PC-9 (cell line): Measurements from ENCODE around the gene CFAP77. TPM values are rescaled to one million over a fixed set of nuclear protein-coding genes. Genes with fewer than 3 reads are reported as not detected.

ENCODE experiments used
- BruUV-seq: library from RNA; stranded (reverse); fragments of 400-500 nt; replicated peaks from 2 replicates; lab custom pipeline; 2021; lab: Mats Ljungman, UMichigan
- CTCF ChIA-PET: fragments of 300-600 bp; sonication (Branson Sonifier 250); formaldehyde crosslinking; loops from one replicate; lab custom pipeline; 2022; ENCODE audit warnings: antibody characterized with exemption; lab: Charles Lee
- POLR2A ChIA-PET: fragments of 300-600 bp; sonication (Branson Sonifier 250); formaldehyde crosslinking; loops from one replicate; lab custom pipeline; 2022; ENCODE audit warnings: antibody characterized with exemption; ENCODE audit not compliant: unreplicated experiment; lab: Charles Lee
- DNase-seq, 2 experiments: peaks; one replicate each; pipeline versions ENCODE4 v3.0.0 to v3.0.0-alpha.2; 2015 to 2022; ENCODE audit warnings: mixed read lengths in 1 of 2
- H2AFZ ChIP-seq: fragments of 200-600 bp; sonication (generic); 2 replicates; pipeline ENCODE4 v1.8.1; 2017; ENCODE audit warnings: antibody characterized with exemption
- H3F3A ChIP-seq: fragments of 200-600 bp; sonication (generic); 2 replicates; pipeline ENCODE4 v1.8.1; 2017; ENCODE audit warnings: antibody characterized with exemption, mild to moderate bottlenecking, low read depth; ENCODE audit not compliant: insufficient read depth
- H3K27ac ChIP-seq: fragments of 200-600 bp; sonication (generic); 2 replicates; pipeline ENCODE4 v1.6.1; 2016; ENCODE audit warnings: mixed run types
- H3K27me3 ChIP-seq: fragments of 200-600 bp; sonication (generic); 2 replicates; pipeline ENCODE4 v1.6.1; 2016; ENCODE audit warnings: low read depth, mixed run types; ENCODE audit not compliant: insufficient read depth
- H3K36me3 ChIP-seq: fragments of 200-600 bp; sonication (generic); 2 replicates; pipeline ENCODE4 v1.6.1; 2016; ENCODE audit warnings: low read depth, mixed run types
- H3K4me1 ChIP-seq: fragments of 200-600 bp; sonication (generic); replicated peaks from 2 replicates; pipeline ENCODE4 v1.6.1; 2016; ENCODE audit warnings: mixed run types; ENCODE audit not compliant: insufficient read depth
- H3K4me2 ChIP-seq: fragments of 200-600 bp; sonication (generic); 2 replicates; pipeline ENCODE4 v1.6.1; 2017; ENCODE audit warnings: mixed run types
- H3K4me3 ChIP-seq: fragments of 200-600 bp; sonication (generic); 2 replicates; pipeline ENCODE4 v1.6.1; 2016; ENCODE audit warnings: mixed run types
- H3K79me2 ChIP-seq: fragments of 200-600 bp; sonication (generic); 2 replicates; pipeline ENCODE4 v1.6.1; 2017; ENCODE audit warnings: low read depth, mixed run types
- H3K9me2 ChIP-seq: fragments of 200-600 bp; sonication (generic); 2 replicates; pipeline ENCODE4 v1.8.1; 2017; ENCODE audit warnings: mild to moderate bottlenecking; ENCODE audit not compliant: insufficient read depth
- H3K9me3 ChIP-seq: fragments of 200-600 bp; sonication (generic); 2 replicates; pipeline ENCODE4 v1.8.1; 2016; ENCODE audit warnings: low read depth; ENCODE audit not compliant: insufficient read depth
- H4K20me1 ChIP-seq: fragments of 200-600 bp; sonication (generic); 2 replicates; pipeline ENCODE4 v1.8.1; 2017; ENCODE audit not compliant: insufficient read depth
- CTCF ChIP-seq: fragments of 200-600 bp; sonication (generic); conservative IDR thresholded peaks from 2 replicates; pipeline ENCODE4 v1.6.1; 2017; ENCODE audit warnings: mixed run types, antibody characterized with exemption, mild to moderate bottlenecking, moderate library complexity
- EZH2 ChIP-seq: fragments of 200-600 bp; sonication (generic); IDR thresholded peaks from 2 replicates; pipeline ENCODE4 v1.8.0; 2017; ENCODE audit warnings: antibody characterized with exemption, low read depth
- intact Hi-C: fragments of 100-400 bp; cut with micrococcal nuclease; formaldehyde crosslinking; loops from one replicate; pipeline ENCODE4 v1.10.0; 2022; ENCODE audit not compliant: unreplicated experiment
- total RNA-seq: library from RNA; stranded (reverse); gene quantifications from 2 replicates; pipeline ENCODE4 v1.2.3, GENCODE V29; 2021

CFAP77 gene
- total RNA-seq, 1 experiment from 2014 or later: not detected

GRCh38 chr9:132514821-132515220, 104.8 kb downstream of the CFAP77 start:
- H3K9me3 ChIP-seq: no peaks in the 10 kb centered on the region
- H2AFZ ChIP-seq: no peak overlapping the region
- intact Hi-C loops: no loop called here
- peaks cover 87% of the 10 kb centered on the region for H3K27me3 ChIP-seq
- H4K20me1 ChIP-seq: no peaks in the 10 kb centered on the region; the same call in 1 of the 2 replicates
- TF ChIP-seq CTCF: no peak
- TF ChIP-seq EZH2: no peak
- H3K4me3 ChIP-seq: no peak overlapping the region
- CTCF ChIA-PET: no interaction called here
- H3K27ac ChIP-seq: no peak overlapping the region
- POLR2A ChIA-PET: no interaction called here
- no TSS peak for BruUV-seq
- H3K4me1 ChIP-seq: no peaks in the 10 kb centered on the region
- no peaks in the 10 kb centered on the region for H3K36me3 ChIP-seq
- no peak for DNase-seq
- H3K79me2 ChIP-seq: no peaks in the 10 kb centered on the region
- no peaks in the 10 kb centered on the region for H3K9me2 ChIP-seq
- H3K4me2 ChIP-seq: no peak overlapping the region
- H3F3A ChIP-seq: no peaks in the 10 kb centered on the region

GRCh38 chr9:132516301-132516700, 106.3 kb downstream of the CFAP77 start:
- no peaks in the 10 kb centered on the region for H3K9me3 ChIP-seq
- H4K20me1 ChIP-seq: no peaks in the 10 kb centered on the region; the same call in 1 of the 2 replicates
- no peak overlapping the region for H3K4me3 ChIP-seq
- H3K79me2 ChIP-seq: no peaks in the 10 kb centered on the region
- intact Hi-C loops: no loop called here
- DNase-seq: no peak
- H3K27me3 ChIP-seq: peaks cover 87% of the 10 kb centered on the region
- H3K27ac ChIP-seq: no peak overlapping the region
- TF ChIP-seq EZH2: no peak
- TF ChIP-seq CTCF: no peak
- H3K36me3 ChIP-seq: no peaks in the 10 kb centered on the region
- no TSS peak for BruUV-seq
- H3K9me2 ChIP-seq: no peaks in the 10 kb centered on the region
- H2AFZ ChIP-seq: no peak overlapping the region
- ChIA-PET CTCF (no interaction called here), POLR2A (interaction anchor here (0.6 kb wide), 1 partner anchor 356 kb away, joined by 3 read pairs; no protein-coding TSS in a partner anchor)
- H3F3A ChIP-seq: no peaks in the 10 kb centered on the region
- no peak overlapping the region for H3K4me2 ChIP-seq
- no peaks in the 10 kb centered on the region for H3K4me1 ChIP-seq

GRCh38 chr9:132516911-132517310, 106.9 kb downstream of the CFAP77 start:
- H3K4me1 ChIP-seq: no peaks in the 10 kb centered on the region
- H4K20me1 ChIP-seq: no peaks in the 10 kb centered on the region; the same call in 1 of the 2 replicates
- no peaks in the 10 kb centered on the region for H3F3A ChIP-seq
- H2AFZ ChIP-seq: no peak overlapping the region
- no peak for DNase-seq
- ChIA-PET CTCF (no interaction called here), POLR2A (interaction anchor here (0.6 kb wide), 1 partner anchor 356 kb away, joined by 3 read pairs; no protein-coding TSS in a partner anchor)
- BruUV-seq: no TSS peak
- no peaks in the 10 kb centered on the region for H3K9me3 ChIP-seq
- H3K36me3 ChIP-seq: no peaks in the 10 kb centered on the region
- no peaks in the 10 kb centered on the region for H3K79me2 ChIP-seq
- H3K4me3 ChIP-seq: no peak overlapping the region
- H3K27ac ChIP-seq: no peak overlapping the region
- no peak overlapping the region for H3K4me2 ChIP-seq
- peaks cover 86% of the 10 kb centered on the region for H3K27me3 ChIP-seq
- no peaks in the 10 kb centered on the region for H3K9me2 ChIP-seq
- intact Hi-C loops: no loop called here
- TF ChIP-seq EZH2: no peak
- no peak for TF ChIP-seq CTCF
